Osteoblast (primary cell): ENCODE measurements around the gene RECK. TPM values are rescaled to one million over a fixed set of nuclear protein-coding genes. Genes with fewer than 3 reads are reported as not detected.

Source experiments
- DNase-seq: peaks from one replicate; pipeline ENCODE4 v3.0.0; 2011; ENCODE audit warnings: low spot score, mixed read lengths; ENCODE audit not compliant: insufficient read length; ENCODE audit errors: missing footprints
- H2AFZ ChIP-seq: 2 replicates; pipeline ENCODE4 v1.6.0; 2011; ENCODE audit warnings: mild to moderate bottlenecking, low read length
- H3K27ac ChIP-seq: 2 replicates; pipeline ENCODE4 v1.5.1; 2011; ENCODE audit warnings: mild to moderate bottlenecking, low read depth, low read length, moderate library complexity
- H3K27me3 ChIP-seq: 2 replicates; pipeline ENCODE4 v1.6.0; 2012; ENCODE audit warnings: mild to moderate bottlenecking, control low read depth, inconsistent platforms, low read length, moderate library complexity; ENCODE audit not compliant: insufficient read depth
- H3K36me3 ChIP-seq: 2 replicates; pipeline ENCODE4 v1.5.1; 2011; ENCODE audit warnings: mild to moderate bottlenecking, low read length, control low read depth, moderate library complexity; ENCODE audit not compliant: insufficient read depth
- H3K4me1 ChIP-seq: 2 replicates; pipeline ENCODE4 v1.5.1; 2011; ENCODE audit warnings: mild to moderate bottlenecking, low read length, control low read depth, moderate library complexity; ENCODE audit not compliant: insufficient read depth
- H3K4me2 ChIP-seq: 2 replicates; pipeline ENCODE4 v1.6.0; 2011; ENCODE audit warnings: mild to moderate bottlenecking, low read length; ENCODE audit not compliant: insufficient read depth
- H3K4me3 ChIP-seq: fragments of 200-600 bp; sonication (generic); 3 replicates; pipeline ENCODE4 v1.5.1; 2012; ENCODE audit warnings: mild to moderate bottlenecking, low read length, inconsistent platforms; ENCODE audit not compliant: insufficient read depth
- H3K79me2 ChIP-seq: 2 replicates; pipeline ENCODE4 v1.6.0; 2012; ENCODE audit warnings: mild to moderate bottlenecking, low read length, control low read depth, inconsistent platforms; ENCODE audit not compliant: insufficient read depth
- H3K9me3 ChIP-seq: 2 replicates; pipeline ENCODE4 v1.5.1; 2011; ENCODE audit warnings: low read depth, low read length, control low read depth
- H4K20me1 ChIP-seq: 2 replicates; pipeline ENCODE4 v1.6.0; 2012; ENCODE audit warnings: mild to moderate bottlenecking, low read length, control low read depth; ENCODE audit not compliant: insufficient read depth
- total RNA-seq: library from RNA; depleted of rRNA; stranded (reverse); fragments of >200 nt; gene quantifications from 2 replicates; pipeline ENCODE4 v1.2.3, GENCODE V29; 2012
- TF ChIP-seq, protein P1 (sequence below): IDR thresholded peaks from 2 replicates; pipeline ENCODE4 v1.5.1; 2011; ENCODE audit warnings: mild to moderate bottlenecking, low read depth, low read length, moderate library complexity; ENCODE audit errors: extremely low read depth

Gene RECK
- total RNA-seq, 1 donor = 31.5 TPM

DNA sequence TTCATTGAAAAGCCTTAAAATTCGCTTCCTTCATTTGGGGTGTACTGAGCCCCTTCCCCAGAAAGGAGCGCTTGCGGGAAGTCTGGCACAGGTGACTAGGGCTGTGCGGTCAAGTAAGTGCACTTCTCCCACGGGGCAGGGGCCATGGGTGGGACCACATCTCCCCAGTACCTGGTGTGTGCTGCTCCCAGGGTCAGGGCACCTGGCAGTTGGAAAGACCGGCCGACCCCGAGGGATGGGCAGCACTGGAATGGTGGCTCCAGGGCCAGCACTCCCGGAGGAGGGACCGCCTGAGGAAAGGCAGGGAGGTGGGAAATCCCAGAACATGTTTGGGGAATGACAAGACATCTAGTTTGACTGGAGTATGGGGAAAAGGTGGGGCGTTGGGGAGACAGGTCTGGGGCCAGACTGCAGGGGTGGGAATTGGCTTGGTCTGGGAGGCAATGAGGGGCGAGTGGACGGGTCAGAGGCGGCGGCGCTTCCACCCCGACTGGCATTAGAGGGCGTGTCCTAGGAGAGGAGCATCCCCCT lies 99.1 kb downstream of the RECK start:
- peaks cover 33% of the 10 kb centered on the region for H3K79me2 ChIP-seq
- no peak overlapping the region for H3K27ac ChIP-seq
- H3K4me3 ChIP-seq = peak overlapping the region; percentile 80
- H3K4me2 ChIP-seq = peak overlapping the region; percentile 88
- no peaks in the 10 kb centered on the region for H3K27me3 ChIP-seq
- H4K20me1 ChIP-seq = peaks cover 4% of the 10 kb centered on the region
- no peaks in the 10 kb centered on the region for H3K36me3 ChIP-seq
- TF ChIP-seq, protein P1, sequence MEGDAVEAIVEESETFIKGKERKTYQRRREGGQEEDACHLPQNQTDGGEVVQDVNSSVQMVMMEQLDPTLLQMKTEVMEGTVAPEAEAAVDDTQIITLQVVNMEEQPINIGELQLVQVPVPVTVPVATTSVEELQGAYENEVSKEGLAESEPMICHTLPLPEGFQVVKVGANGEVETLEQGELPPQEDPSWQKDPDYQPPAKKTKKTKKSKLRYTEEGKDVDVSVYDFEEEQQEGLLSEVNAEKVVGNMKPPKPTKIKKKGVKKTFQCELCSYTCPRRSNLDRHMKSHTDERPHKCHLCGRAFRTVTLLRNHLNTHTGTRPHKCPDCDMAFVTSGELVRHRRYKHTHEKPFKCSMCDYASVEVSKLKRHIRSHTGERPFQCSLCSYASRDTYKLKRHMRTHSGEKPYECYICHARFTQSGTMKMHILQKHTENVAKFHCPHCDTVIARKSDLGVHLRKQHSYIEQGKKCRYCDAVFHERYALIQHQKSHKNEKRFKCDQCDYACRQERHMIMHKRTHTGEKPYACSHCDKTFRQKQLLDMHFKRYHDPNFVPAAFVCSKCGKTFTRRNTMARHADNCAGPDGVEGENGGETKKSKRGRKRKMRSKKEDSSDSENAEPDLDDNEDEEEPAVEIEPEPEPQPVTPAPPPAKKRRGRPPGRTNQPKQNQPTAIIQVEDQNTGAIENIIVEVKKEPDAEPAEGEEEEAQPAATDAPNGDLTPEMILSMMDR = no peak
- peak overlapping the region; percentile 64 for H2AFZ ChIP-seq
- DNase-seq = no peak
- H3K9me3 ChIP-seq = no peaks in the 10 kb centered on the region
- peaks cover 18% of the 10 kb centered on the region for H3K4me1 ChIP-seq

DNA sequence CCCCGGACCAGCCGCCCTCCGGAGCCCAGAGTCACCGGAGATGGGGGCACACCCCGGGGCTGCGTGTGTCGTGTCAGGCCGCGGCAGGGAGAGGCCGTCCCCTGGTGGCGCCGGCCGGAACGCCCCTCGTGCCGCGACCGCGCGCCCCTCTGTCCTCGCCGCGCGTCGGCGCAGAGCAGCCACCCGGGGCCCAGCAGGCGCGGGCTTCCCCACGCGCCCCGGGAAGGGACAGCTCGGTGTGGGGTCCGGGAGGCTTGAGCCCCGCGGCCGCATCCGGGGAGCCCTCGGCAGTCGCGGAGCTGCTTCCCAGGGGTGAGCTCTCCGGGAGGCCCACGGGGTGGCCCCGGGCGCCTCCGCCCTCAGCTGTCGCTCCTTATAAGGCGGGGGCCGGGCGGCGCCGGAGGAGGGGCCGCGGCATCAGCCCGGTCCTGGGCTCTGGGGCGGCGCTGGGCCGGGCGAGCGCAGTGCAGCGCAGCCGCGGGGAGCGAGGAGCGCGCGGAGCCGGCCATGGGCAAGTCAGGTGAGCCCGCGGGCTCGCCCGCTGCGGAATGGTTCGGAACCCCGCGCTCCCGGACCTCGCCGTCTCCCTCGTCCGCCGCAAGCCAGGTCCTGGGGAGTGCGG lies 99.7 kb downstream of the RECK start, which contains the start of gene GLIPR2:
TSS of gene GLIPR2 (plus strand) at position 462 of the 622 bp plus-strand sequence. CDS start at position 508, 46 bp downstream.
- Histone ChIP-seq H3K4me3 (peak within 1 kb of the TSS; percentile 80), H3K4me1 (peaks cover 18% of the 10 kb centered on the region), H3K36me3 (no peaks in the 10 kb centered on the region), H4K20me1 (peaks cover 6% of the 10 kb centered on the region), H3K79me2 (peaks cover 34% of the 10 kb centered on the region), H3K27me3 (no peaks in the 10 kb centered on the region), H3K27ac (peak within 1 kb of the TSS; percentile 32), H2AFZ (peak within 1 kb of the TSS; percentile 85), H3K4me2 (peak within 1 kb of the TSS; percentile 88), H3K9me3 (no peaks in the 10 kb centered on the region)
- TF ChIP-seq, protein P1 = no peak
- DNase-seq = peak; percentile 99

DNA sequence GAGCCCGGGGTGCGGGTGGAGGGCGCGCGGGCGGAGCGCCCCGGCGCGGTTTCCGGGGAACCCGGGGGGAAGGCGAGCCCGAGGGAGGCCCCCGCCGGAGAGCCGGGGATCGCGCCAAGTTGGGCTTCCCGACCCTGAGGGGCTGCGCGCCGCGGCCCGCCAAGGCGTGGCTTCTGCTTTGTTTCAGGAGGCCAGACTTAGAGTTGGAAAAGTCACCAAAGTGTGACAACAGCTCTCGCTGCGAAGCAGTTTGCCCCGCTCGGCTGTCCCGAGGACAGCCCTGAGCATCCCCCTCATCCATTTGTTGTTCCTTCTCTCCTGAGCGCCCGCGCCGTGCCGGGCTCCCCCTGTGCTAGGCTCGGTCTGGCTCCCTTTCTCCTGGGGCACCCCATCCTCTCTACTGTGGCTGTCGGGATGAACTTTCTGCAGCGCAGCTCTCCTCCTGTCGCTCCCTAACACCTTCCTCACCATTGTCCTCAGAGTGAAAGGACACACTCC lies 100.2 kb downstream of the RECK start:
- peak overlapping the region; percentile 32 for H3K27ac ChIP-seq
- peaks cover 36% of the 10 kb centered on the region for H3K79me2 ChIP-seq
- H2AFZ ChIP-seq = peak overlapping the region; percentile 85
- DNase-seq = peak; percentile 84
- H4K20me1 ChIP-seq = peaks cover 6% of the 10 kb centered on the region
- no peaks in the 10 kb centered on the region for H3K27me3 ChIP-seq
- H3K36me3 ChIP-seq = no peaks in the 10 kb centered on the region
- H3K4me2 ChIP-seq = peak overlapping the region; percentile 88
- H3K9me3 ChIP-seq = no peaks in the 10 kb centered on the region
- TF ChIP-seq, protein P1 = no peak
- H3K4me3 ChIP-seq = peak overlapping the region; percentile 80
- H3K4me1 ChIP-seq = peaks cover 18% of the 10 kb centered on the region

DNA sequence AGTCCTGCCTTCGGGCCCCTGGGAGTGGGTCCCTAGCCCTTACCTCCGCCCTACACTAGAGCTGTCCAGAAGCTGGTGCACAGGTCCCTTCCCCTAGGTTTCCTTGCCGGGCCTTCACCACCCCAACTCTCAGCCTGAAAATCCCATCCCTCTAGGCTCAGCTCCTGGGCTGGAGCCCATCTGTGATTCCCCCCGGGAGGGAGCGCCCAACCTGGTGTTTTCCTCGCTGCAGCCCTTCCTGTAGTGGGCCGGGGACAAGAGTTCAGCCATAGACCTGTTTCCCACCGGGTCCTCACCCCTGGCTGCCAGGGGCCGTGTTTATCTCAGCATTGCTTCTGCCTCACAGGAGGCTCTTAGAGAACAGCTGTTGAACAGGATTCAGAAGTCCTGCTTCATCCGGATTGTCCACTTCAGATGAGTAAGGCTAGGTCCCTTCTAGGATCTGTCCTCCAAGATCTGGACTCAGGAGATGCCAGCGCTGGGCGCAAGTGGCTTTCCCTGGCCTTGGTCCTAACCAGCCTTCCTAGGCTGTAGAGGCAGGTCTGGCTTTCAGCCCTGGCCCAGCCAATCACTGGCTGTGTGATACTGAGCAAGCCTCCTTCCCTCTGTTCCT lies 100.8 kb downstream of the RECK start:
- peak; percentile 90 for DNase-seq
- Histone ChIP-seq H3K27me3 (no peaks in the 10 kb centered on the region), H3K4me2 (peak overlapping the region; percentile 88), H2AFZ (peak overlapping the region; percentile 85), H3K4me3 (peak overlapping the region; percentile 80), H3K4me1 (peaks cover 21% of the 10 kb centered on the region), H3K27ac (peak overlapping the region; percentile 32), H4K20me1 (peaks cover 6% of the 10 kb centered on the region), H3K79me2 (peaks cover 41% of the 10 kb centered on the region), H3K36me3 (no peaks in the 10 kb centered on the region), H3K9me3 (no peaks in the 10 kb centered on the region)
- TF ChIP-seq, protein P1 = no peak
